Endothelial cell of umbilical vein (primary cell): ENCODE data around the gene ZSWIM6.

Source experiments
- EZH2 ChIP-seq: IDR thresholded peaks from 2 replicates; pipeline ENCODE4 v1.6.1; 2012; ENCODE audit warnings: borderline replicate concordance, low read depth, mild to moderate bottlenecking, moderate library complexity, low read length, inconsistent platforms; ENCODE audit not compliant: severe bottlenecking
- FOS ChIP-seq: IDR thresholded peaks from 2 replicates; pipeline ENCODE4 v1.6.1; 2011; ENCODE audit warnings: mild to moderate bottlenecking, low read length, moderate library complexity, borderline replicate concordance; ENCODE audit not compliant: insufficient read depth
- POLR2A ChIP-seq: IDR thresholded peaks from 2 replicates; pipeline ENCODE4 v1.6.1; 2012; ENCODE audit warnings: low read depth, mild to moderate bottlenecking, control low read depth, low read length
- POLR2AphosphoS5 ChIP-seq: IDR thresholded peaks from 2 replicates; pipeline ENCODE4 v1.6.1; 2012; ENCODE audit warnings: low read depth, mild to moderate bottlenecking, control low read depth, low read length, moderate library complexity; ENCODE audit not compliant: insufficient read depth
- TF ChIP-seq, protein P1 (sequence below), 2 donors: IDR thresholded peaks; 1 replicate in 1 of 2; 2 replicates in 1 of 2; pipeline ENCODE4 v1.5.1; 2011; ENCODE audit warnings: low read length in 2 of 2, mild to moderate bottlenecking in 2 of 2, moderate library complexity in 2 of 2, control low read depth in 1 of 2, inconsistent platforms in 1 of 2, low read depth in 1 of 2; ENCODE audit not compliant: insufficient read depth in 1 of 2; ENCODE audit errors: extremely low read depth in 1 of 2

DNA sequence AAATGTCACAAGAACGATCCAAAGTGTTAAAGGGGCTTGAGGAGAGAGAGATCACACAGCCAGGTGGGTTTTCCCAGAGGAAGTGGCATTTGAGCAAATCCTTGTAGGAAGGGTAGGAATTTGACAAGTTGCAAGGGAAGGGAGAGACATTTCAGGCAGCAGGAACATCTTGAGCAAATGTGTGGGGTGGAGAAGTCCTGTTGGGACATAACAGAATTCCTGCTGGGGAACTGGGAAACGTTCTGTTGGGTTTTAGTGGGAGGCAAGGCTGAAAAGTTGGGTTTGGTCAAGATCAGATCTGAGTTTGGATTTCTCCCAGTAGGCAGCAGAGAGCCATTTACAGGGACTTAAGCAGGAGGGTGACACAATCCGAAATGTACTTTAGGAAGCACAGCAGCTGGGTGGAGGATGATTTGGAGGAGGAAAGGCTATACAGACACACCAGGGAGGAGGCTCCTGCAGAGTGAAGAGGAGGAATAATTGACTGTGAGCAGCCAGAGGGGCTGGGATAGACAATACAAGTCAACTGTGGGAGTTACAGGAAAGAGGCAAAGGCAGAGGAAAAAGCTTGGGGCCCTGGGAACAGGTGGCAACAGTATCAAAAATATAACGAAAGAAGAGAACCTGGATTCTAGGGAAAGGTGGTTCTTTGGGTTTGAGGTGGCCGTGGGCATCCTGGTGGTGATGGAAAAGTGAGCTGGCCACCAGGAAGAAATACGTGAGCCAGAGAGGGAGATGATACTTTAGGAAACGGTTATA, 3.1 kb upstream of the ZSWIM6 start:
- no peak for TF ChIP-seq POLR2A
- TF ChIP-seq FOS, result no peak
- TF ChIP-seq, protein P1, sequence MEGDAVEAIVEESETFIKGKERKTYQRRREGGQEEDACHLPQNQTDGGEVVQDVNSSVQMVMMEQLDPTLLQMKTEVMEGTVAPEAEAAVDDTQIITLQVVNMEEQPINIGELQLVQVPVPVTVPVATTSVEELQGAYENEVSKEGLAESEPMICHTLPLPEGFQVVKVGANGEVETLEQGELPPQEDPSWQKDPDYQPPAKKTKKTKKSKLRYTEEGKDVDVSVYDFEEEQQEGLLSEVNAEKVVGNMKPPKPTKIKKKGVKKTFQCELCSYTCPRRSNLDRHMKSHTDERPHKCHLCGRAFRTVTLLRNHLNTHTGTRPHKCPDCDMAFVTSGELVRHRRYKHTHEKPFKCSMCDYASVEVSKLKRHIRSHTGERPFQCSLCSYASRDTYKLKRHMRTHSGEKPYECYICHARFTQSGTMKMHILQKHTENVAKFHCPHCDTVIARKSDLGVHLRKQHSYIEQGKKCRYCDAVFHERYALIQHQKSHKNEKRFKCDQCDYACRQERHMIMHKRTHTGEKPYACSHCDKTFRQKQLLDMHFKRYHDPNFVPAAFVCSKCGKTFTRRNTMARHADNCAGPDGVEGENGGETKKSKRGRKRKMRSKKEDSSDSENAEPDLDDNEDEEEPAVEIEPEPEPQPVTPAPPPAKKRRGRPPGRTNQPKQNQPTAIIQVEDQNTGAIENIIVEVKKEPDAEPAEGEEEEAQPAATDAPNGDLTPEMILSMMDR (IDR thresholded peaks at IDR 0.05; ENCODE audit: extremely low read depth in 1 of 2, insufficient read depth in 1 of 2, low read depth in 1 of 2, low read length in 2 of 2), result no peak
- TF ChIP-seq POLR2AphosphoS5, result no peak
- no peak for TF ChIP-seq EZH2
